ENCODE measurements around the gene CBR4.

Gene CBR4

GRCh38 chr4:169027663-169028062 is 17.6 kb upstream of the CBR4 start:
- H3K4me3 ChIP-seq (ENCODE audit: low read length, poor library complexity, severe bottlenecking): no peak overlapping the region
- no peak overlapping the region for H3K9ac ChIP-seq (ENCODE audit: low read depth, low read length, poor library complexity, severe bottlenecking)
- no peak overlapping the region for H3K4me2 ChIP-seq (ENCODE audit: low read depth, low read length, poor library complexity, severe bottlenecking)
- H3F3A ChIP-seq (ENCODE audit: low read depth): no peaks in the 10 kb centered on the region
- H3K27me3 ChIP-seq (ENCODE audit: insufficient read depth, low read length, poor library complexity, severe bottlenecking): no peaks in the 10 kb centered on the region
- H3K36me3 ChIP-seq (ENCODE audit: insufficient read depth, low read length): no peaks in the 10 kb centered on the region
- no peak overlapping the region for H2AFZ ChIP-seq (ENCODE audit: low read length)
- H3K79me2 ChIP-seq (ENCODE audit: insufficient read depth, low read length): no peaks in the 10 kb centered on the region
- H3K9me2 ChIP-seq (replicated peaks; ENCODE audit: low read depth, low read length): no peaks in the 10 kb centered on the region
- no peaks in the 10 kb centered on the region for H4K20me1 ChIP-seq (ENCODE audit: insufficient read depth, low read length, poor library complexity, severe bottlenecking)
- H3K9me3 ChIP-seq (ENCODE audit: insufficient read depth, low read depth, low read length): no peaks in the 10 kb centered on the region
- TF ChIP-seq EZH2phosphoT487 (IDR thresholded peaks at IDR 0.05; ENCODE audit: borderline replicate concordance) (no peak), CTCF (conservative IDR thresholded peaks at IDR 0.05; ENCODE audit: low read length) (no peak)
- H3K4me1 ChIP-seq (ENCODE audit: insufficient read depth, low read length, poor library complexity, severe bottlenecking): no peaks in the 10 kb centered on the region

- no peak overlapping the region for H3K4me2 ChIP-seq (ENCODE audit: low read depth, low read length, poor library complexity, severe bottlenecking)
- no peaks in the 10 kb centered on the region for H3K4me1 ChIP-seq (ENCODE audit: insufficient read depth, low read length, poor library complexity, severe bottlenecking)
- no peaks in the 10 kb centered on the region for H3K27me3 ChIP-seq (ENCODE audit: insufficient read depth, low read length, poor library complexity, severe bottlenecking)
- no peaks in the 10 kb centered on the region for H4K20me1 ChIP-seq (ENCODE audit: insufficient read depth, low read length, poor library complexity, severe bottlenecking)
- no peaks in the 10 kb centered on the region for H3K9me2 ChIP-seq (replicated peaks; ENCODE audit: low read depth, low read length)
- no peak overlapping the region for H3K9ac ChIP-seq (ENCODE audit: low read depth, low read length, poor library complexity, severe bottlenecking)
- no peaks in the 10 kb centered on the region for H3K79me2 ChIP-seq (ENCODE audit: insufficient read depth, low read length)
- no peaks in the 10 kb centered on the region for H3K36me3 ChIP-seq (ENCODE audit: insufficient read depth, low read length)
- H2AFZ ChIP-seq (ENCODE audit: low read length): 0 out of 2 replicates have a peak overlapping the region, but pooled peaks have one; percentile 6
- H3K4me3 ChIP-seq (ENCODE audit: low read length, poor library complexity, severe bottlenecking): no peak overlapping the region
- H3F3A ChIP-seq (ENCODE audit: low read depth): no peaks in the 10 kb centered on the region
- H3K9me3 ChIP-seq (ENCODE audit: insufficient read depth, low read depth, low read length): no peaks in the 10 kb centered on the region
- TF ChIP-seq CTCF (conservative IDR thresholded peaks at IDR 0.05; ENCODE audit: low read length): no peak
- TF ChIP-seq EZH2phosphoT487 (IDR thresholded peaks at IDR 0.05; ENCODE audit: borderline replicate concordance): no peak
Measured at GRCh38 chr4:169025184-169025583, 15.1 kb upstream of the CBR4 start.

GRCh38 chr4:169024762-169025161 is 14.7 kb upstream of the CBR4 start:
- Histone ChIP-seq H3K9me3 (ENCODE audit: insufficient read depth, low read depth, low read length) (no peaks in the 10 kb centered on the region), H3K4me3 (ENCODE audit: low read length, poor library complexity, severe bottlenecking) (no peak overlapping the region), H3K27me3 (ENCODE audit: insufficient read depth, low read length, poor library complexity, severe bottlenecking) (no peaks in the 10 kb centered on the region), H3K79me2 (ENCODE audit: insufficient read depth, low read length) (no peaks in the 10 kb centered on the region), H2AFZ (ENCODE audit: low read length) (0 out of 2 replicates have a peak overlapping the region, but pooled peaks have one; percentile 6), H3K9ac (ENCODE audit: low read depth, low read length, poor library complexity, severe bottlenecking) (no peak overlapping the region), H3K9me2 (replicated peaks; ENCODE audit: low read depth, low read length) (no peaks in the 10 kb centered on the region), H4K20me1 (ENCODE audit: insufficient read depth, low read length, poor library complexity, severe bottlenecking) (no peaks in the 10 kb centered on the region), H3K4me2 (ENCODE audit: low read depth, low read length, poor library complexity, severe bottlenecking) (no peak overlapping the region), H3K36me3 (ENCODE audit: insufficient read depth, low read length) (no peaks in the 10 kb centered on the region), H3F3A (ENCODE audit: low read depth) (no peaks in the 10 kb centered on the region), H3K4me1 (ENCODE audit: insufficient read depth, low read length, poor library complexity, severe bottlenecking) (no peaks in the 10 kb centered on the region)
- TF ChIP-seq EZH2phosphoT487 (IDR thresholded peaks at IDR 0.05; ENCODE audit: borderline replicate concordance): no peak
- peak; percentile 76 for TF ChIP-seq CTCF (conservative IDR thresholded peaks at IDR 0.05; ENCODE audit: low read length)

All from Loucy (cell line).